ENCODE data around the gene COL6A5.
"Not testable (repeated sequence)": the region's sequence is repeated elsewhere in the genome, so short reads cannot be mapped to it uniquely, and the experiment has no call there.

The COL6A5 gene

GRCh38 chr3:130345487-130346079 lies at the start of gene COL6A5:
TSS of gene COL6A5 (plus strand) at chr3:130345672. CDS start at chr3:130373639, 27,967 bp downstream.
- no peak for DNase-seq (ENCODE audit: insufficient read length, low spot score)
- no peak for FAIRE-seq

GRCh38 chr3:130299531-130299930 lies 45.9 kb upstream of the COL6A5 start:
- no peak for FAIRE-seq
- DNase-seq (ENCODE audit: insufficient read length, low spot score): no peak

GRCh38 chr3:130300888-130301287 lies 44.6 kb upstream of the COL6A5 start:
- FAIRE-seq (no peak), DNase-seq (ENCODE audit: insufficient read length, low spot score) (no peak)

GRCh38 chr3:130310109-130310508 lies 35.4 kb upstream of the COL6A5 start:
- DNase-seq (ENCODE audit: insufficient read length, low spot score): no peak
- FAIRE-seq: no peak

- FAIRE-seq: no peak
- DNase-seq (ENCODE audit: insufficient read length, low spot score): no peak
Measured at GRCh38 chr3:130312374-130312773, 33.1 kb upstream of the COL6A5 start.

GRCh38 chr3:130316169-130316568 lies 29.3 kb upstream of the COL6A5 start:
- no peak for DNase-seq (ENCODE audit: insufficient read length, low spot score)
- no peak for FAIRE-seq

GRCh38 chr3:130323503-130323902 lies 22.0 kb upstream of the COL6A5 start:
- DNase-seq (ENCODE audit: insufficient read length, low spot score): no peak
- FAIRE-seq: no peak

- no peak for FAIRE-seq
Measured at GRCh38 chr3:130340766-130341165, 4.7 kb upstream of the COL6A5 start.

GRCh38 chr3:130341388-130341787 lies 4.1 kb upstream of the COL6A5 start:
- DNase-seq (ENCODE audit: insufficient read length, low spot score) (no peak), FAIRE-seq (no peak)

More at GRCh38 chr3:130340766-130341165, 4.7 kb upstream of the COL6A5 start:
- no peak for DNase-seq (ENCODE audit: insufficient read length, low spot score)

- no peak for FAIRE-seq
- no peak for DNase-seq (ENCODE audit: insufficient read length, low spot score)
Measured at GRCh38 chr3:130341882-130342281, 3.6 kb upstream of the COL6A5 start.

- FAIRE-seq (no peak), DNase-seq (ENCODE audit: insufficient read length, low spot score) (no peak)
Measured at GRCh38 chr3:130342821-130343661, 2.4 kb upstream of the COL6A5 start.

- DNase-seq (ENCODE audit: insufficient read length, low spot score); FAIRE-seq: not testable (repeated sequence)
Measured at GRCh38 chr3:130348258-130348657, 2.8 kb downstream of the COL6A5 start.

GRCh38 chr3:130354430-130354829 lies 9.0 kb downstream of the COL6A5 start:
- FAIRE-seq (no peak), DNase-seq (ENCODE audit: insufficient read length, low spot score) (no peak)

GRCh38 chr3:130374033-130374432 lies 28.6 kb downstream of the COL6A5 start:
- DNase-seq (ENCODE audit: insufficient read length, low spot score) (no peak), FAIRE-seq (no peak)

- FAIRE-seq (no peak), DNase-seq (ENCODE audit: insufficient read length, low spot score) (no peak)
Measured at GRCh38 chr3:130374908-130375307, 29.4 kb downstream of the COL6A5 start.

GRCh38 chr3:130377960-130378676 lies 32.6 kb downstream of the COL6A5 start:
- DNase-seq (ENCODE audit: insufficient read length, low spot score): no peak
- FAIRE-seq: no peak

- DNase-seq (ENCODE audit: insufficient read length, low spot score) (no peak), FAIRE-seq (no peak)
Measured at GRCh38 chr3:130378677-130379191, 33.3 kb downstream of the COL6A5 start.

GRCh38 chr3:130379274-130379673 lies 33.8 kb downstream of the COL6A5 start:
- no peak for DNase-seq (ENCODE audit: insufficient read length, low spot score)
- no peak for FAIRE-seq

- DNase-seq (ENCODE audit: insufficient read length, low spot score) (no peak), FAIRE-seq (no peak)
Measured at GRCh38 chr3:130380398-130380797, 34.9 kb downstream of the COL6A5 start.

- no peak for FAIRE-seq
Measured at GRCh38 chr3:130383424-130383823, 38.0 kb downstream of the COL6A5 start.

GRCh38 chr3:130384476-130385025 lies 39.1 kb downstream of the COL6A5 start:
- FAIRE-seq (no peak), DNase-seq (ENCODE audit: insufficient read length, low spot score) (no peak)

More at GRCh38 chr3:130383424-130383823, 38.0 kb downstream of the COL6A5 start:
- no peak for DNase-seq (ENCODE audit: insufficient read length, low spot score)

Measured in GM19239 (cell line).